ENCODE data around the gene CSAG1.
"Not testable (repeated sequence)": the region's sequence is repeated elsewhere in the genome, so short reads cannot be mapped to it uniquely, and the experiment has no call there.

The CSAG1 gene

GRCh38 chrX:152697952-152698931 lies 35.3 kb downstream of the CSAG1 start, which contains the start of gene MAGEA3:
TSS of gene MAGEA3 (plus strand) at chrX:152698794. CDS start at chrX:152700833, 2,039 bp downstream.
- DNase-seq = not testable (repeated sequence)

GRCh38 chrX:152681012-152681411 lies 52.5 kb downstream of the CSAG1 start:
- DNase-seq = not testable (repeated sequence)
